B cell (primary cell): ENCODE data around the gene SLTM. TPM values are rescaled to one million over a fixed set of nuclear protein-coding genes. Genes with fewer than 3 reads are reported as not detected.

ENCODE experiments used
- ATAC-seq: fragments of 200-7000 bp; cut with Tn5 transposase; one replicate; pipeline ENCODE4 v1.10.0; 2021; ENCODE audit warnings: low read depth, mild to moderate bottlenecking, moderate number of reproducible peaks, moderate library complexity
- CTCF ChIA-PET: fragments of 350-600 bp; sonication (Branson Sonifier 250); formaldehyde crosslinking; loops from one replicate; lab custom pipeline; 2021; ENCODE audit warnings: antibody characterized with exemption, inconsistent platforms; lab: Charles Lee
- POLR2A ChIA-PET: fragments of 350-600 bp; sonication (Branson Sonifier 250); formaldehyde crosslinking; loops from one replicate; lab custom pipeline; 2021; ENCODE audit warnings: antibody characterized with exemption; lab: Charles Lee
- DNase-seq: peaks from one replicate; pipeline ENCODE4 v3.0.0; 2013
- H2AFZ ChIP-seq: 2 replicates; pipeline ENCODE4 v1.6.1; 2012; ENCODE audit warnings: mild to moderate bottlenecking, low read depth, low read length; ENCODE audit not compliant: insufficient read depth, poor library complexity, severe bottlenecking
- H3K27ac ChIP-seq, 2 donors: 1 replicate in 1 of 2; 2 replicates in 1 of 2; pipeline ENCODE4 v1.5.1; 2012 to 2013; ENCODE audit warnings: low read length in 2 of 2, mild to moderate bottlenecking in 2 of 2, moderate library complexity in 1 of 2
- H3K27me3 ChIP-seq, 4 experiments: fragments of 200-600 bp in 1 of 4; sonication (generic) in 1 of 4; replicated peaks in 1 of 4; 1 replicate in 2 of 4; 2 replicates in 2 of 4; pipeline versions ENCODE4 v1.6.1 to v1.7.0; 2013 to 2016; ENCODE audit warnings: low read length in 3 of 4, mild to moderate bottlenecking in 2 of 4, mixed read lengths in 1 of 4, moderate library complexity in 1 of 4; ENCODE audit not compliant: insufficient read depth in 4 of 4, control insufficient read depth in 3 of 4; ENCODE audit errors: control extremely low read depth in 1 of 4
- H3K36me3 ChIP-seq, 2 experiments: replicated peaks in 1 of 2; 1 replicate in 1 of 2; 2 replicates in 1 of 2; pipeline versions ENCODE4 v1.6.1 to v1.7.1; 2013; ENCODE audit warnings: low read length in 1 of 2; ENCODE audit not compliant: insufficient read depth in 2 of 2, control insufficient read depth in 1 of 2; ENCODE audit errors: control extremely low read depth in 1 of 2, extremely low read depth in 1 of 2
- H3K4me1 ChIP-seq, 2 donors: fragments of 200-600 bp in 1 of 2; sonication (generic) in 1 of 2; 1 replicate in 1 of 2; 2 replicates in 1 of 2; pipeline versions ENCODE4 v1.5.1 to v1.6.1; 2013 to 2017; ENCODE audit warnings: low read length in 2 of 2; ENCODE audit not compliant: control insufficient read depth in 2 of 2, insufficient read depth in 2 of 2
- H3K4me2 ChIP-seq: replicated peaks from 2 replicates; pipeline ENCODE3; 2012; ENCODE audit warnings: mild to moderate bottlenecking, low read depth, low read length; ENCODE audit not compliant: poor library complexity, severe bottlenecking
- H3K4me3 ChIP-seq, 5 experiments: fragments of 200-600 bp in 1 of 5; sonication (generic) in 1 of 5; 1 replicate in 3 of 5; 2 replicates in 2 of 5; pipeline versions ENCODE4 v1.5.1 to v1.7.0; 2011 to 2016; ENCODE audit warnings: low read length in 4 of 5, mild to moderate bottlenecking in 4 of 5, low read depth in 2 of 5, control low read depth in 1 of 5, moderate library complexity in 1 of 5; ENCODE audit not compliant: insufficient read depth in 1 of 5; ENCODE audit errors: control extremely low read depth in 1 of 5, extremely low read depth in 1 of 5
- H3K79me2 ChIP-seq: fragments of 200-600 bp; sonication (generic); one replicate; pipeline ENCODE4 v1.6.0; 2016; ENCODE audit warnings: low read length; ENCODE audit not compliant: control insufficient read depth, insufficient read depth
- H3K9ac ChIP-seq: fragments of 200-600 bp; sonication (generic); 2 replicates; pipeline ENCODE4 v1.6.1; 2017; ENCODE audit warnings: mild to moderate bottlenecking, low read length, moderate library complexity
- H3K9me3 ChIP-seq, 3 donors: one replicate each; pipeline versions ENCODE4 v1.6.1 to v1.7.1; 2013; ENCODE audit warnings: low read length in 2 of 3; ENCODE audit not compliant: control insufficient read depth in 2 of 3, insufficient read depth in 1 of 3; ENCODE audit errors: control extremely low read depth in 1 of 3
- H4K20me1 ChIP-seq: 2 replicates; pipeline ENCODE4 v1.6.0; 2012; ENCODE audit warnings: mild to moderate bottlenecking, low read length; ENCODE audit not compliant: insufficient read depth, control insufficient read depth, poor library complexity, severe bottlenecking
- H3K27ac Mint-ChIP-seq: one replicate; pipeline ENCODE4 v1.8.0; 2021; ENCODE audit warnings: mixed read lengths
- H3K27me3 Mint-ChIP-seq: one replicate; pipeline ENCODE4 v1.8.0; 2021; ENCODE audit warnings: mixed read lengths
- H3K4me1 Mint-ChIP-seq: one replicate; pipeline ENCODE4 v1.8.0; 2021; ENCODE audit warnings: mixed read lengths
- H3K4me3 Mint-ChIP-seq: one replicate; pipeline ENCODE4 v1.8.0; 2021; ENCODE audit warnings: mixed read lengths
- H3K9me3 Mint-ChIP-seq: one replicate; pipeline ENCODE4 v1.8.0; 2022; ENCODE audit warnings: mixed read lengths; ENCODE audit not compliant: insufficient read depth
- EZH2 ChIP-seq: IDR thresholded peaks from 2 replicates; pipeline ENCODE4 v1.6.1; 2012; ENCODE audit warnings: borderline replicate concordance, low read depth, mild to moderate bottlenecking, moderate library complexity, low read length; ENCODE audit not compliant: insufficient read depth, poor library complexity, severe bottlenecking
- WGBS: methylation state at CpG from one replicate; pipeline ENCODE4 v1.1.5; 2013; ENCODE audit warnings: missing lambda C conversion rate; ENCODE audit not compliant: insufficient coverage; 5-methylcytosine and 5-hydroxymethylcytosine counted together
- intact Hi-C: fragments of 100-400 bp; cut with micrococcal nuclease; formaldehyde crosslinking; loops from one replicate; pipeline ENCODE4 v1.10.0; 2022
- polyA plus RNA-seq: library from polyadenylated mRNA; depleted of rRNA; stranded (reverse); fragments of >200 nt; gene quantifications from 2 replicates; pipeline ENCODE4 v1.2.3, GENCODE V29; 2012
- total RNA-seq, 2 donors: library from RNA; stranded (reverse); fragments of 120-200 nt in 1 of 2; gene quantifications; 1 replicate in 1 of 2; 2 replicates in 1 of 2; pipeline versions ENCODE4 v1.2.3 to v1.2.4, GENCODE V29; 2013 to 2022
- TF ChIP-seq, protein P1 (sequence below): fragments of 200-600 bp; IDR thresholded peaks from one replicate; pipeline ENCODE4 v1.8.0; 2022; ENCODE audit warnings: antibody characterized with exemption, mild to moderate bottlenecking

Gene SLTM
- total and polyA plus RNA-seq, 2 donors (not counting 1 experiment from before 2014, with no cell fraction given) = 83.2 to 183 TPM

GRCh38 chr15:58873267-58873666, 60.2 kb downstream of the SLTM start:
- no peaks in the 10 kb centered on the region for H3K27me3 ChIP-seq
- H4K20me1 ChIP-seq = no peaks in the 10 kb centered on the region
- no peak for ATAC-seq
- H3K4me3 ChIP-seq = no peak overlapping the region
- no peak for DNase-seq
- no peaks in the 10 kb centered on the region for H3K27me3 Mint-ChIP-seq
- 85% methylated on average over 1 of the region's 1 CpG for WGBS
- H3K4me3 Mint-ChIP-seq = no peak overlapping the region
- H3K27ac ChIP-seq = no peak overlapping the region
- H3K9me3 Mint-ChIP-seq = no peaks in the 10 kb centered on the region
- TF ChIP-seq EZH2 = no peak
- TF ChIP-seq, protein P1, sequence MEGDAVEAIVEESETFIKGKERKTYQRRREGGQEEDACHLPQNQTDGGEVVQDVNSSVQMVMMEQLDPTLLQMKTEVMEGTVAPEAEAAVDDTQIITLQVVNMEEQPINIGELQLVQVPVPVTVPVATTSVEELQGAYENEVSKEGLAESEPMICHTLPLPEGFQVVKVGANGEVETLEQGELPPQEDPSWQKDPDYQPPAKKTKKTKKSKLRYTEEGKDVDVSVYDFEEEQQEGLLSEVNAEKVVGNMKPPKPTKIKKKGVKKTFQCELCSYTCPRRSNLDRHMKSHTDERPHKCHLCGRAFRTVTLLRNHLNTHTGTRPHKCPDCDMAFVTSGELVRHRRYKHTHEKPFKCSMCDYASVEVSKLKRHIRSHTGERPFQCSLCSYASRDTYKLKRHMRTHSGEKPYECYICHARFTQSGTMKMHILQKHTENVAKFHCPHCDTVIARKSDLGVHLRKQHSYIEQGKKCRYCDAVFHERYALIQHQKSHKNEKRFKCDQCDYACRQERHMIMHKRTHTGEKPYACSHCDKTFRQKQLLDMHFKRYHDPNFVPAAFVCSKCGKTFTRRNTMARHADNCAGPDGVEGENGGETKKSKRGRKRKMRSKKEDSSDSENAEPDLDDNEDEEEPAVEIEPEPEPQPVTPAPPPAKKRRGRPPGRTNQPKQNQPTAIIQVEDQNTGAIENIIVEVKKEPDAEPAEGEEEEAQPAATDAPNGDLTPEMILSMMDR = no peak
- H3K79me2 ChIP-seq = no peaks in the 10 kb centered on the region
- POLR2A ChIA-PET = no interaction called here
- H3K36me3 ChIP-seq = peaks cover 2 to 4% of the 10 kb centered on the region in 2 experiments
- peak overlapping the region; percentile 6 for H3K27ac Mint-ChIP-seq
- no peak overlapping the region for H3K4me2 ChIP-seq
- no peak overlapping the region for H2AFZ ChIP-seq
- H3K4me1 Mint-ChIP-seq = no peaks in the 10 kb centered on the region
- H3K9me3 ChIP-seq = no peaks in the 10 kb centered on the region
- intact Hi-C loops = no loop called here
- no peak overlapping the region for H3K9ac ChIP-seq
- H3K4me1 ChIP-seq = no peaks in the 10 kb centered on the region
- CTCF ChIA-PET = no interaction called here

- no peak for DNase-seq
- intact Hi-C loops = no loop called here
- no CpG with 5 or more reads among the region's 4 CpGs for WGBS
Observed at GRCh38 chr15:58870451-58870850, 63.0 kb downstream of the SLTM start.

More at GRCh38 chr15:58870451-58870850, 63.0 kb downstream of the SLTM start:
- Mint-ChIP-seq H3K4me1 (no peaks in the 10 kb centered on the region), H3K27me3 (no peaks in the 10 kb centered on the region), H3K4me3 (no peak overlapping the region), H3K27ac (no peak overlapping the region), H3K9me3 (no peaks in the 10 kb centered on the region)
- ChIA-PET POLR2A (no interaction called here), CTCF (no interaction called here)
- Histone ChIP-seq H4K20me1 (no peaks in the 10 kb centered on the region), H3K4me3 (no peak overlapping the region), H3K4me2 (no peak overlapping the region), H3K27me3 (no peaks in the 10 kb centered on the region), H3K9me3 (peaks cover 0 to 3% (median 0%) of the 10 kb centered on the region in 3 donors), H3K79me2 (no peaks in the 10 kb centered on the region), H3K27ac (no peak overlapping the region), H2AFZ (no peak overlapping the region), H3K36me3 (no peaks in the 10 kb centered on the region), H3K9ac (no peak overlapping the region), H3K4me1 (no peaks in the 10 kb centered on the region)
- ATAC-seq = no peak
- TF ChIP-seq, protein P1 = no peak
- TF ChIP-seq EZH2 = no peak
